ENCODE data around the gene HAUS3.

DNA sequence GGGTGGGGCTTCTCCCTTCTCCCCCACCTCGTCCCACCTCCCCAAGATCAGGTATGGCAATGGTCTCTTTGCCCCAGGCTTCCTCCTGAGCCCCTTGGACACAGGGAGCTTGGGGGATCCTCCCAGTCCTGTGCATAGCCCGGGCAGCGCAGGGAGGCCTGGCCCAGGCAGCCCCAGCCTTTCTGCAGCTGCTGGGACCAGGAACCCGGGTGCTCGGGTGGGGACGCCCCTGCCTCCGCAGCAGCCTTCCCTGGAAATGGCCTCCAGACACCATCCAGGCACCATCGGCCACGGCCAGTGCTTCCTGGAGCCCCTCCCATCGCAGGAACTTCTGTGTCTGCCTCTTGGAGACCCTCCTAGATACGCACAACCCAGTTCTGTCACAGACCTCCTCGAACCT, 25.9 kb upstream of the HAUS3 start:
- TF ChIP-seq ZFP30 (CRISPR knock-in tag; IDR thresholded peaks at IDR 0.05) (no peak), OSR1 (CRISPR knock-in tag; IDR thresholded peaks at IDR 0.05) (no peak), ZNF565 (CRISPR knock-in tag; conservative IDR thresholded peaks at IDR 0.05; ENCODE audit: low read depth) (no peak), ZFP3 (CRISPR knock-in tag; IDR thresholded peaks at IDR 0.05) (no peak), ISL1 (CRISPR knock-in tag; IDR thresholded peaks at IDR 0.05) (no peak), PPARA (CRISPR knock-in tag; IDR thresholded peaks at IDR 0.05; ENCODE audit: borderline replicate concordance) (no peak), ZNF70 (CRISPR knock-in tag; IDR thresholded peaks at IDR 0.05) (no peak), SNAI2 (CRISPR knock-in tag; IDR thresholded peaks at IDR 0.05) (no peak), CSDC2 (CRISPR knock-in tag; IDR thresholded peaks at IDR 0.05) (no peak), TCF4 (CRISPR knock-in tag; IDR thresholded peaks at IDR 0.05; ENCODE audit: borderline replicate concordance) (no peak), ARNTL (CRISPR knock-in tag; IDR thresholded peaks at IDR 0.05; ENCODE audit: borderline replicate concordance, low read depth) (no peak), RARB (CRISPR knock-in tag; IDR thresholded peaks at IDR 0.05) (no peak), BACH2 (CRISPR knock-in tag; IDR thresholded peaks at IDR 0.05; ENCODE audit: borderline replicate concordance) (no peak)
- TF ChIP-seq, protein P1, sequence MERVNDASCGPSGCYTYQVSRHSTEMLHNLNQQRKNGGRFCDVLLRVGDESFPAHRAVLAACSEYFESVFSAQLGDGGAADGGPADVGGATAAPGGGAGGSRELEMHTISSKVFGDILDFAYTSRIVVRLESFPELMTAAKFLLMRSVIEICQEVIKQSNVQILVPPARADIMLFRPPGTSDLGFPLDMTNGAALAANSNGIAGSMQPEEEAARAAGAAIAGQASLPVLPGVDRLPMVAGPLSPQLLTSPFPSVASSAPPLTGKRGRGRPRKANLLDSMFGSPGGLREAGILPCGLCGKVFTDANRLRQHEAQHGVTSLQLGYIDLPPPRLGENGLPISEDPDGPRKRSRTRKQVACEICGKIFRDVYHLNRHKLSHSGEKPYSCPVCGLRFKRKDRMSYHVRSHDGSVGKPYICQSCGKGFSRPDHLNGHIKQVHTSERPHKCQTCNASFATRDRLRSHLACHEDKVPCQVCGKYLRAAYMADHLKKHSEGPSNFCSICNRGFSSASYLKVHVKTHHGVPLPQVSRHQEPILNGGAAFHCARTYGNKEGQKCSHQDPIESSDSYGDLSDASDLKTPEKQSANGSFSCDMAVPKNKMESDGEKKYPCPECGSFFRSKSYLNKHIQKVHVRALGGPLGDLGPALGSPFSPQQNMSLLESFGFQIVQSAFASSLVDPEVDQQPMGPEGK (CRISPR knock-in tag; IDR thresholded peaks at IDR 0.05; ENCODE audit: borderline replicate concordance) = no peak

Data from SK-N-SH treated with all-trans-retinoic acid at 6 μM for 48 hours (cell line).